Aorta (tissue), 5 donors: ENCODE results near the gene TENM4. TPM values are rescaled to one million over a fixed set of nuclear protein-coding genes. Genes with fewer than 3 reads are reported as not detected.

Experiments
- ATAC-seq: fragments of 200-7000 bp; cut with Tn5 transposase; one replicate; pipeline ENCODE4 v1.9.1; 2022; ENCODE audit warnings: moderate library complexity; ENCODE audit not compliant: low FRiP score
- DNase-seq, 2 donors: peaks; one replicate each; pipeline ENCODE4 v3.0.0-alpha.2; 2020
- H3K27ac ChIP-seq, 2 donors: one replicate each; pipeline ENCODE4 v1.5.1; 2013; ENCODE audit warnings: low read length in 2 of 2, mild to moderate bottlenecking in 2 of 2, moderate library complexity in 2 of 2, control low read depth in 1 of 2, inconsistent platforms in 1 of 2, low read depth in 1 of 2
- H3K27me3 ChIP-seq, 2 donors: one replicate each; pipeline ENCODE4 v1.6.1; 2013; ENCODE audit warnings: control low read depth in 1 of 2, low read length in 1 of 2, mild to moderate bottlenecking in 1 of 2, moderate library complexity in 1 of 2; ENCODE audit not compliant: insufficient read depth in 2 of 2, control insufficient read depth in 1 of 2
- H3K36me3 ChIP-seq, 2 donors: one replicate each; pipeline ENCODE4 v1.6.1; 2013; ENCODE audit warnings: control low read depth in 1 of 2, low read length in 1 of 2, mild to moderate bottlenecking in 1 of 2; ENCODE audit not compliant: insufficient read depth in 2 of 2, control insufficient read depth in 1 of 2
- H3K4me1 ChIP-seq, 2 donors: one replicate each; pipeline ENCODE4 v1.6.1; 2013; ENCODE audit warnings: low read length in 2 of 2, control low read depth in 1 of 2, mild to moderate bottlenecking in 1 of 2, moderate library complexity in 1 of 2; ENCODE audit not compliant: insufficient read depth in 2 of 2, control insufficient read depth in 1 of 2
- H3K4me3 ChIP-seq, 2 donors: one replicate each; pipeline ENCODE4 v1.5.1; 2013; ENCODE audit warnings: low read length in 2 of 2, control low read depth in 1 of 2, mild to moderate bottlenecking in 1 of 2
- H3K9me3 ChIP-seq: one replicate; pipeline ENCODE4 v1.6.1; 2013; ENCODE audit warnings: mild to moderate bottlenecking, low read length; ENCODE audit not compliant: control insufficient read depth
- WGBS, 2 donors: extraction: QIAGEN DNeasy Blood & Tissue Kit; methylation state at CpG; one replicate each; pipeline ENCODE4 v1.1.7; 2013; 5-methylcytosine and 5-hydroxymethylcytosine counted together
- intact Hi-C, 2 donors: fragments of 100-400 bp; cut with DNase I; formaldehyde crosslinking; loops; one replicate each; pipeline versions ENCODE4 v1.14.2 to v1.15.0; 2022
- polyA plus RNA-seq, 2 donors: library from polyadenylated mRNA; stranded (reverse); fragments of 200-250 nt; gene quantifications; one replicate each; pipeline ENCODE4 v1.2.3, GENCODE V29; 2013
- total RNA-seq, 2 donors: library from RNA; stranded (reverse); fragmentation: NEBNext Ultra II Directional; extraction: Animal tissue kit (Norgen Biotek cat#: 25700); gene quantifications; one replicate each; pipeline ENCODE4 v1.2.1, GENCODE V29; 2021
- donor health status: healthy with polysubstance abuse.
- donor health status: Bipolar disorder and iron deficiency.
- donor health status: DM: no; HTN: no; CAD: no.
- donor health status: DM: no; HTN: no; CAD: no.
- donor health status: DM: yes; HTN: yes; CAD: no.

TENM4 gene
- total and polyA plus RNA-seq, 4 donors: 0.20 to 9.1 (median 2.5) TPM

DNA sequence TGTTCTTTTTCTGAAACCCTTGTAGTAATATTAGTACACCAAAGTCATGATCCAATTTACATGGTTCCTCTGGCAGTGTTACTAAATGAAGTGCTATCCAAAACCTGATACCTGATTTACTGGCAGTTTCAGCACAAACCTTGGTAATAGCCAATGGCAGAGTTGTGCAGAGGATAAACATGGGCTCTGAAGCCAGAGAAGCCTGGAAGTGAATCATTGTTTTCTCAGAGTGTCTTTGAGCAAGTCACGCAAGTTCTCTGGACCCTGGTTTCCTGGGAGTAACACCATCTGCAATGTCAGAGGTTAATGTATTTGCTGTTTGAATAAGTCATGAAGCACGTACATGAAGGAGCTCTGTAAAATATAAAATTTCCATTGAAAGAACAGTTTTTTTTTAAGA is 643.9 kb downstream of the TENM4 start:
- intact Hi-C loops: loop anchor here in 1 of 2 donors (10.0 kb wide), 1 partner anchor 152 kb away; no protein-coding TSS in a partner anchor
- Histone ChIP-seq H3K4me3 (no peak overlapping the region), H3K9me3 (no peaks in the 10 kb centered on the region), H3K36me3 (no peaks in the 10 kb centered on the region), H3K27me3 (no peaks in the 10 kb centered on the region), H3K4me1 (peaks cover 0 to 3% of the 10 kb centered on the region in 2 donors), H3K27ac (no peak overlapping the region)
- DNase-seq (no peak), ATAC-seq (no peak)
- 83 to 85% methylated on average over 2 of the region's 2 CpGs for WGBS, 2 donors

DNA sequence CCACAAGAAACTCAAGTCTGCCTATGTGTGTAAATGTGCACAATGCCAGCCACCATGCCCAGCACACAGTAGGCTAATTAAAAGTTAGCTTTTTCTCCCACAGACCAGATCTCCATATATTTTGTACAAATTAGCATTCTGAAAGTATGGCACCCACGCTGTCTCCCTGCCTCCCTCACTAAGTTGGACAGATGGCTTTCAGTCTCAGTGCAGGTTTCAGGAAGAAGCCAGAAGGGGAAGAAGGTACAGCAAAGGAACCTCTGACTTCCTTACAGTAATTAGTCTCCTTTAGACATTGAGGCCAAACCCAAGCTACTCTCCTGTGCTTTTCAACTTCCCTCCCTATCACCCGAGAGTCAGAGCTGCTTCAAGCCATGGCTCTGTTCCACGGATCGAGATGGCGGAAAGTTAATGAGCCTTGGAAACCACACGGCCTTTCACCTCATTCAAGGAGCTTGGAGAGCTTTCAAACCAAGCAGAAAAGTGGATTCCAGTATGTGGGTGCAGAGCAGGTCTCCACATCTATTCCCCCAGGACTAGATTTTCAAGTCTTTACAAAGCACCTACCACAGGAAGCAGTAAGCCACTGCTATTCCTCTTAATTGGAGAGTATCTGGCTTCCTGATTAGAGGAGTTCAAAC is 645.1 kb downstream of the TENM4 start:
- intact Hi-C loops: loop anchor here in 1 of 2 donors (10.0 kb wide), 1 partner anchor 151 kb away; no protein-coding TSS in a partner anchor
- H3K27ac ChIP-seq: no peak overlapping the region
- no peaks in the 10 kb centered on the region for H3K27me3 ChIP-seq
- DNase-seq (no peak), ATAC-seq (no peak)
- no peaks in the 10 kb centered on the region for H3K4me1 ChIP-seq
- WGBS, 2 donors: 83 to 87% methylated on average over 6 of the region's 6 CpGs
- H3K9me3 ChIP-seq: no peaks in the 10 kb centered on the region
- H3K36me3 ChIP-seq: no peaks in the 10 kb centered on the region
- H3K4me3 ChIP-seq: no peak overlapping the region

DNA sequence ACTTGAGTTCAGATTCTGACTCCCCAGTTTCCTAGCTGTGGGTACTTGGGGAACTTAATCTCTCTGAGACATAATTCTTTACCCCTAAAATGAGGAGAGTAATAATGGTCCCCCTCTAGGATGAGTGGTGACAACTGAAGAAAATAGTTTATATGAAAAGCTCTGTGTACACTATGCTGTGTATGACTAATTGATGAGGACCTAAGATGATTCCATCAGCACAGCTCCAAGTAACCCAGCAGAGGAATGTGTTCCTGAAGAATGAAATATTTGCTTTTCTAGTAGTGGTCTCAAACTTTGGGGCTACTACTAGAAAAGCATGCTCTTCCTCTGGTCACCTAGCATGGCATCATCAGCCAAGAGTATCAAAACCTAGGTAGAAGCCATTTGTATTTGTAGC is 648.9 kb downstream of the TENM4 start:
- H3K4me3 ChIP-seq: no peak overlapping the region
- ATAC-seq (no peak), DNase-seq (no peak)
- no peaks in the 10 kb centered on the region for H3K27me3 ChIP-seq
- H3K4me1 ChIP-seq: no peaks in the 10 kb centered on the region
- no peak overlapping the region for H3K27ac ChIP-seq
- intact Hi-C loops: loop anchor here in 1 of 2 donors (10.0 kb wide), 1 partner anchor 147 kb away; no protein-coding TSS in a partner anchor
- no peaks in the 10 kb centered on the region for H3K36me3 ChIP-seq
- no peaks in the 10 kb centered on the region for H3K9me3 ChIP-seq

DNA sequence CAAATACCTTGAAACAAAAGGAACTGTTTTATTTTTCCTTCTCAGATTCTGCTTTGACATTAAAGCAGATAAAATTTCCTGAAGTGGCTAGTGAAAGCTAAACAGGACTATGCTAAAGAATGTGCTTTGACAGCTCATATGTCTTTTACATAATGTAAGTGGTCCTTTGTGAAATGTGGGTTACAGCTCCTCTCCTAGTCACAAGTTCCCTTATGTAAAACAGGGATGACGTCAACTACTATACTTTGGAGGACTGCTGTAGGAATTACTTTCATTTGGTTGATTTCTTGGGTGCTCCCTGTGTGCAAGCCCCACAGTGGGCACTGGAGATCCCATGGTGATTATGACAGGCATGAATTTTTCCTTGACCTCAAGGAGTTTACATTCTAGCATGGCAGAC is 649.6 kb downstream of the TENM4 start:
- WGBS, 2 donors: 90 to 91% methylated on average over 1 of the region's 1 CpG
- Histone ChIP-seq H3K27ac (no peak overlapping the region), H3K4me1 (no peaks in the 10 kb centered on the region), H3K9me3 (no peaks in the 10 kb centered on the region), H3K27me3 (no peaks in the 10 kb centered on the region), H3K4me3 (no peak overlapping the region), H3K36me3 (no peaks in the 10 kb centered on the region)
- no peak for DNase-seq
- no peak for ATAC-seq
- intact Hi-C loops: loop anchor here in 1 of 2 donors (10.0 kb wide), 1 partner anchor 146 kb away; no protein-coding TSS in a partner anchor

DNA sequence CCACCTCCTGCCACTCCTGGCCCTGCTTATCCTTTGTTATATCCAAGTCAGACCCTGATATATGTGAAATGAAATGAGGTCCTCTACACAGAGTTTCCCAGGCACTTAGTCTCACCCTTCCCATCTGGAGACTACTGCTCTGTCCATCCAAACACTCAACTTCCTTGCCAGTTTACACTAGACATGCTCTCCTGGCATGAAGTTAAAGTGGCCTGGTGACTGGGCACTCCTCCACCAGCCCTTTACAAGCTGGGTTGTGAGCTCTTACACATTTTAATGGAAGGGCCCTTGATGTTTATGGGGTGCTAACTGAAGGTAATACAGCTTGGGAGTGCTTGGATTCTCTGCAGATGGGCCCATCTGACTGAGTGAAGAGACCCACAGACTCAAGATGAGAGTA is 650.0 kb downstream of the TENM4 start:
- no peak for ATAC-seq
- intact Hi-C loops: loop anchor here in 1 of 2 donors (10.0 kb wide), 1 partner anchor 146 kb away; no protein-coding TSS in a partner anchor
- Histone ChIP-seq H3K27ac (no peak overlapping the region), H3K4me1 (no peaks in the 10 kb centered on the region), H3K9me3 (no peaks in the 10 kb centered on the region), H3K4me3 (no peak overlapping the region), H3K27me3 (no peaks in the 10 kb centered on the region), H3K36me3 (no peaks in the 10 kb centered on the region)
- DNase-seq: no peak

DNA sequence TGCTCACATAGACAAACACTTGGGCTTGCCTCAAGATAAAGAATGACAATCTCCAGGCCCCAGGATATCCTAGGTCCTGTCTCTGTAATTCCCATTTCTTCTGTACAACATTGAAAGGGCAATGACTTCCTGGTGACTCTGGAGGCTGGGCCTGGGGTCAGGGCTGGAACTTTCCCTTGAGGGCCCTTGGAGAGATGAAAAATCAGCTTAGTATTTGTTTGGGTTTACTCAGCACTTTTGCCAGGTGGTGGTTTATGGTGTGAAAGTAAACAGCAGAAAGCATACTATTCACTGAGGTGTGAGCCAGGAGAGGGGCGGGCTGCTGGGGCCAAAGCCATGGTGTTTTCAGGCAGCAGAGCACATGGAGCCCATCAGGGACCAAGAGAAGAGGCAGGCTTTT is 651.5 kb downstream of the TENM4 start:
- Histone ChIP-seq H3K27me3 (no peaks in the 10 kb centered on the region), H3K27ac (no peak overlapping the region)
- intact Hi-C loops: no loop called here

DNA sequence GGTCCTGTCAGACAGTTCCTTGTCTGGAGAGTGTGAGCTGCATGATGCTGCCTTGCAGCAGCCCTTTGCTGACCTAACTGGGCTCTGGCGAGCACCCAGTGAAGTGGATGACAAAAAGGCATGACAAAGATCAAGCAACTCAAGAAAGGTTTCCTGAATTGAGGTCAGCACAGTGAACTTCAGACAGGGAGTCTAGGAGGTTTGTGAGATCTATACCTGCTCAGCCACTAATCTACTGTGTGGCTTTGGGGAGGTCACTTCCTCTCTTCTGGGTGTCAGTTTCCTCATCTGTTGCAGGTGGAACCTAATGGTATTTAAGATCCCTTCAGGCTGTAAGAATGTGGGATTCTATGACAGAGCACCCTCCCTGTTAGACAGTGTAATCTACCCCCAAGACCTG is 652.3 kb downstream of the TENM4 start:
- no peaks in the 10 kb centered on the region for H3K4me1 ChIP-seq
- no peak for DNase-seq
- no peaks in the 10 kb centered on the region for H3K36me3 ChIP-seq
- no peaks in the 10 kb centered on the region for H3K27me3 ChIP-seq
- WGBS, 2 donors: 83 to 85% methylated on average over 1 of the region's 1 CpG
- intact Hi-C loops: no loop called here
- no peak overlapping the region for H3K4me3 ChIP-seq
- no peaks in the 10 kb centered on the region for H3K9me3 ChIP-seq
- no peak overlapping the region for H3K27ac ChIP-seq
- ATAC-seq: no peak

More for the DNA sequence above, 651.5 kb downstream of the TENM4 start:
- Histone ChIP-seq H3K9me3 (no peaks in the 10 kb centered on the region), H3K36me3 (no peaks in the 10 kb centered on the region), H3K4me1 (no peaks in the 10 kb centered on the region), H3K4me3 (no peak overlapping the region)
- ATAC-seq (no peak), DNase-seq (no peak)
- 94 to 95% methylated on average over 1 of the region's 1 CpG for WGBS, 2 donors

DNA sequence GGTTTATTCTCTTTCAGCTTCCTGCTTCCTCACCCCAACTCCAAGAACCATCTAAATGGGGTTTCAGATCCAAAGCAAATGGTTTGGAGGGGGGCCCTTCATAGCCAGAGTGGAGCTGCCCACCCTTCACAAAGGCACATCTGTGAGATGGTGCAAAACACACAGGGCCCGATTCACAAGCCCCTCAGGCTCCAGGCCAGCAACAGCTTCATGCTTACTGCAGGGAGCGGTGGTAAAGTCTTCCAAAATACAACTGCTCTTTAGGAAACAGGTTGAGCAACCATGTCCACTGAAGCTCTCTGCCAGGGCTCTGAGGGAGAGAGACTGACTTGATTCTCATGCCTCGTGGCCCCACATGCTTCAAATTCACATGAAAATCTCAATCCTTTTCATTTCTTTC is 653.1 kb downstream of the TENM4 start:
- Histone ChIP-seq H3K9me3 (no peaks in the 10 kb centered on the region), H3K27ac (no peak overlapping the region), H3K36me3 (no peaks in the 10 kb centered on the region), H3K4me3 (no peak overlapping the region), H3K4me1 (no peaks in the 10 kb centered on the region), H3K27me3 (no peaks in the 10 kb centered on the region)
- DNase-seq: no peak
- intact Hi-C loops: no loop called here
- WGBS, 2 donors: 74 to 80% methylated on average over 3 of the region's 3 CpGs
- no peak for ATAC-seq

DNA sequence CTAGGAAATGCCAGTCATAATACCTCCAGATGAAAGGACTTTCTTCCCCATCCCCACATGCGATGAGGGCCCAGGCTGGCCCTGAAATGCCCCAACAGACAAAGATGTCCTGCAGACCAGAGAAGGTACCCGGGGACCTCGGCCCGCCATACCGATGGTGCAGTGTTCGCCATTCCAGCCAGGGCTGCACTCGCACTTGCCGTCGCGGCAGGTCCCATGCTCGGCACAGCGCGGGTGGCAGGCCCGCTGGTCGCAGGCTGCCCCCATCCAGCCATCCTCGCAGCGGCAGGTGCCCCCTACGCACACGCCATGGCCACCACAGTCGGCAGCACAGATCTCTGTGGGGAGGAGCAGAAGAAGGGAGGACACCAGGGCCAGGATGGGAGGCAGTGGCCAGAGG is 654.1 kb downstream of the TENM4 start:
- DNase-seq (peak in 1 of 2 donors; percentile 45), ATAC-seq (no peak)
- intact Hi-C loops: no loop called here
- Histone ChIP-seq H3K4me3 (no peak overlapping the region), H3K27me3 (no peaks in the 10 kb centered on the region), H3K36me3 (no peaks in the 10 kb centered on the region), H3K4me1 (no peaks in the 10 kb centered on the region), H3K27ac (no peak overlapping the region), H3K9me3 (no peaks in the 10 kb centered on the region)
- 96 to 97% methylated on average over 20 of the region's 20 CpGs for WGBS, 2 donors
